HG02973 (cell line): ENCODE measurements around the gene TESMIN.

Source experiments
- ATAC-seq: cut with Tn5 transposase; IDR thresholded peaks from one replicate; pipeline ENCODE4 v1.9.1; 2021; ENCODE audit warnings: moderate library complexity; ENCODE audit not compliant: unreplicated experiment

The TESMIN gene

DNA sequence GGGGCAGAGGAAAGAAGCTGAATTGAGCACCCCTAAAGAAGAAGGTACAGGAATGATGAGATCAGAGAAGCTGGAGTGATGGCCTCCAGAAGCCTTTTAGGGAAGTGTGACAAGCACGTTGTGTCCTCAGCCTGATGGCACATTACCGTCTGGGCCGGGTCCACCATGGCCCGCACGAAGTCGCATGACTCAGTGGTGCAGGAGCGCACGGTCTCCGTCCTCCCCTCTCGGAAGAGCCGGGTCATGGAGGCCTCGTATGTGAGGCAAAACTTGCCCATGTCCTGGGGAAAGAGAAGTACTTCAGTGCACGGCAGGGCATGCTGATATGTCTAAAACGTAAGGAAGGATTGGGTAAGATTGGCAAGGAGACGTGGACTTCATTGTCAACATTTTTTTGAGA, 11.2 kb upstream of the TESMIN start:
- no peak for ATAC-seq

DNA sequence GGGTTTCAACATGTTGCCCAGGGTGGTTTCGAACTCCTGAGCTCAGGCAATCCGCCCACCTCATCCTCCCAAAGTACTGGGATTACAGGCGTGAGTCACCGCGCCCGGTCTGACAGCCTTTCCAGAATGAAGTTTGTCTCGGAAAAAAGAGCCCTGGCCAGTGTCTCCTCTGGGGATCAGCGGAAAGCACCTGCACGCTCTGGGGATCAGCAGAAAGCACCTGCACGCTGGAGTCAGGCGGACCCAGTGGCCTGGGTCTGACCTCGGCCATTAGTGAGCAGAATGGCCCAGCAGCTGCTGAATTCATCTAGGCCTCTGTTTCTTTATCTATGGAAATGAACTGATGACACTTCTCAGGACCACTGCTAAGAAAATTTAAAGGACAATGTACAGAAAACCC, 10.5 kb upstream of the TESMIN start:
- no peak for ATAC-seq

DNA sequence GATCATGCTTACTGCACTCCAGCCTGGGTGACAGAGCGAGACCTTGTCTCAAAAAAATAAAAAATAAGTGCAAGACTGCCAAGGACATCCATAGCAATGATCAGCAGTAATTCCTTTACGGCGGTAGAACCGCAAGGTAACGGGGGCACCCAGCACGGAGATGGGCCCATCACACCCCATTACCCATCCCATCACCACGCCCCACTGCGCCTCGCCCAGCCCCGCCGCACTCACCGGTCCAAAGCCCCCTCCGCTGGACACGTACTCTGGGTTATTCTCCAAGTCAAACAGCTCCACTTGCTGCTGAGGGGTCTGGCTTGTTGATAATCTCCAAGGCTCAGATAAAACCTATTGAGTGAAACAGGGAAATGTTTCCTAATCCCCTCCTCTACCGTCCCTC, 8.7 kb upstream of the TESMIN start:
- no peak for ATAC-seq

DNA sequence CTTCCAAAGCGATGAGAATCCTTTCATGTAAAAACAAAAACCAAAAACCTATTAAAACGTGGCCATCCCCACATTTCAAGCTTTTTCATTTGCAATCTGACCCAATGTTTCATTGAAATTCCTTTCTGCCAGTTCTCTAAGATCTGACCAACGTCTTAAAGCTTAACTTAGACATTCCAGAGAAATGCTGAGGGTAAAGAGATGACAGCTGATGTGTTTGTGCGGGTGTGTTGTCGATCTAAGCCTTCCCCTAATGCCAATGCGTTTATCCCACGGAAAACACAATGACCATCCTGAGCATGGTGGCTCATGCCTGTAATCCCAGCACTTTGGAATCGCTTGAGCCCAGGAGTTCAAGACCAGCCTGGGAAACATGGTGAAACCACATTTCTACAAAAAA, 6.4 kb upstream of the TESMIN start:
- no peak for ATAC-seq

DNA sequence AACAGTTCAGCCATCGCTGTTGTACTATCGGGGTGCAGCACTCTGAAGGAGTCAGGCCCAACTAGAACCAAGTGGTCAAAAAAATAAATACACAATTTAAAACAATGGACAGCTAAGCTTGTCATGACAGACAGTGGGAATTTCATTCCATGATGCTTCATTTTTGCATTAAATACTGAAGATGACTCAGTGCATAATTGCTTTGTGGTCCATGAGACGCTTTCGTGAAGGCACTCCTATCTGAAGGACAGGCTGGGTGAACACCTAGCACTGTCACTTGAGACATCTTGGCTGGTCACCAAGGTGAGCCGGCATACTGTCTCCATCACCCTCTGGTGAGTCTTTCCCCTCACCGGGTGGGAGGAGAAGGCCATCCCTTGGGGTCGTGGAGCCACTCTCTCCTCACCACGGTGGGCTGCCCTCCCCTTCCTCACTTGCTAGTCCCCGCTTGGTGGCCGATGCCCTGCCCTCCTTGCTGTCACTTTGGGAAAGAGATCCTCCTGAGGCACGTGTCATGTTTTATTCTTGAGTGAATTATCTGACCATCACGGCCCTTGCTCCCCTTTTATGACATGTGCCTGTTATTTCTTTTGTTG, 4.9 kb upstream of the TESMIN start:
- ATAC-seq: no peak

DNA sequence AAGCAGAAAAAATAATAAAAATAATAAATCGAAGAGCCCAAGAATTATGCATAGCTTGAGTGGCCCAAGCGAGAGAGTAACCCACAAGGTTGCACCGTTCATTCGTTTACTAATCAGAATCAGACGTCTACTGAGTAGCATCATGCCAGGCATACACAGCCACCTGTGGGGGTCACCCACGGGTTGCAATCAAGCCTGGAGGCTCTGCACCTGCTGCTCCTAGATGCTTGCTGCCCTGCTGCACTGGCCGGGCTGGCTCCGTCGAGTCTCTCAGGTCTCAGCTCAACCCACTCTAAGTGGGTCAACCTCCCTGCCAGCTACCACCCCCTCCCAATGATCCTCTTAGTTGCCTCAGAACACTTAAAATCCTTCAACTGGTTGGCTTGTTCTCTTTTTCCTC, 2.0 kb upstream of the TESMIN start:
- no peak for ATAC-seq

DNA sequence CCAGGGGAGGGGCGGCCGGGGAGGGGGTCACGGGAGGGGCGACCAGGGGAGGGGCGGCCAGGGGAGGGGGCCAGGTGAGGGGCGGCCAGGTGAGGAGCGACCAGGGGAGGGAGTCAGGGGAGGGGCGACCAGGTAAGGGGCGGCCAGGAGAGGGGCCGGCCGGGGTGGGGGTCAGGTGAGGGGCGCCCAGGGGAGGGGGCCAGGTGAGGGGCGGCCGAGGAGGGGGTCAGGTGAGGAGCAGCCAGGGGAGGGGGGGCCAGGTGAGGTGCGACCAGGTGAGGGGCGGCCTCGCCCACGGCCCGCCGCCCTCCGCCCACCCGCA, 355 bp downstream of the TESMIN start:
- no peak for ATAC-seq

DNA sequence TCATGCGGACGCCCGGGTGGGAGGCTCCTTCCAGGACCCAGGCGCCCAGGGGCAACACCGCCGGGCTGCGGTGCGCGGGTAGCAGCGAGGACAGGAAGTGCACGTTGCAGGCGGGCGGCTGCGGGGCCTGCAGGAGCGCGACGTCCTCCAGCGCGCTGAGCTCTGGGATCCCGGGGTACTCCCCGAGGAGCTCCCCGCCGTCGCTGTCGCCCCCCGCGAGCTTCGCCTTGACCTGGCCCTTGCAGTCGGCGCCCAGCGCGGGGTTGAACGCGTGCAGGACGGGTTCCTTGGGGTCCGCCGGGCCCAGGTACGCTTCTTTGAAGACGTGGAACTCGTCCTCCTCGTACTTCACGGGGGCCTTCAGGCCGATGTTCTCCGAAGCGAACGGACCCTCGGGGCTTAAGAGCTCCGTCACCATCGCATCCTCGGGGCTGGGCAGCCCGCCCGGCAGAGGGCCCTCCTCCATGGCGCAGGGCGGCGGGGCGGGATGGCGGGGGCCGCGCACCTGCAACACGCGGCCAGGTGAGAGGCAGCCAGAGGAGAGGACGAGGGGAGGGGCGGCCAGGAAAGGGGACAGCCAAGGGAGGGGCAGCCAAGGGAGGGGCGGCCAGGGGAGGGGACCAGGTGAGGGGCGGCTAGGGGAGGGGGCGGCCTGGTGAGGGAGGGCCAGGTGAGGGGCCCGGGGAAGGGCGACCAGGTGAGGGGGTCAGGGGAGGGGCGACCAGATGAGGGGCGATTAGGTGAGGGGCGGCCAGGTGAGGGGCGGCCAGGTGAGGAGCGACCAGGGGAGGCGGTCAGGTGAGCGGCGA, 921 bp downstream of the TESMIN start:
- no peak for ATAC-seq

DNA sequence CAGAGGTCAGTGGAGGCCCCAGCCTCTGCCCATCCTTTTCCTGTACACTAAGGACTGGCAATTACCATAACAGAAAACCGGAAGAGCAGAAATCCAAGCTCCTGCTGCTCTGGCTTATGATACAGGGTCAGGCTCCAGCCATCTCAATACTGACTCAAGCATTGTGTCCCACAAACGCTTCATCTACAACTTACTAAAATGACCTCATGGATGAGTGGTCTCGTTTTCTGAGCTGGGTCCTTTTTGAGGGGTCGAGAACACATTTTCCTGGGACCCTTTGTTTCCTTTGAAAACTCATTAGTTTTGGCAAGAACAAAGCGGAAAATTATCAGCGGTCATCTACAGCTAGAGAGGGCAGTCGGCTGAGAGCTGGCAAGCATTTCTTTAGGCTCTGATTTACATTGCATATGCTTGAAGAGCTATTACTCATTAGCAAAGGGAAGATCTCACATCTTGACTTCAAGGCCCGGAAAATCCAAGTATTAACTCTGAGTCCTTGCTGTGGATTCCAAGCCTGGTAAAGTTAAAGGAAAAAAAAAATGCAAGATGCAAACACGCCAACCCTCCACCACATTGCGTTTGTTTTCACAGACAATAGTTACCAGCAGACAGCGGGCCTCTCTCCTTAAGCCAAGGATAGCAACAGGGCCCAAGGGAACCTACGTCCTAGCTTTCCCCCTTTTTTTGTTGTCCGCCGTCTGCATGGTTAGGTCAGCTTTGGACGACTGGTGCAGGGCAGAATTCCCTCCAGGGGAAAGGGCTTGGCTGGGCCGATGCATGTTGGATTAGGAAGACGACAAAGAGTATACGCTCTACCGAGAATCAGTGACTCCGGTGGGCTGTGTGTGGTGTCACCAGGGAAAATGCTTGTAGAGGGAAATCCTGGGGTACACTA, 1.8 kb downstream of the TESMIN start:
- ATAC-seq: no peak

DNA sequence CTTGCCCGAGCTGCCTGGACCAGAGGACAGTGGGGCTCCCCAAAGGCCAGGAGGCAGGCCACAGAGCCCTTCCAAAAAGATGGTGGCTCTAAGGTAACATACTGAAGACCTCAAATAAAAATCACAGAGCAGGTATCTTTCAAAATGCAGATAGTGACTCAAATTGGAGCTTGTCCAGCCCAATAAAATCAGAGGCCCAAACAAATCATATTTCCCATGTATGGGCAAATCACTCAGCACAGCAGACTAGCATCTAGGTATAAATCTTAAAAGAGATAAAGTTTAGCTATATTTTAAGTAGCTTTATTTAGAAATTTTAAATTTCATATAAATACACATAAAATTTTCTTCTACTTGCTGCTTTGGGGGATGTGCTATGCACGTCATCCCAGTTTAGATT, 3.3 kb downstream of the TESMIN start:
- ATAC-seq: no peak

DNA sequence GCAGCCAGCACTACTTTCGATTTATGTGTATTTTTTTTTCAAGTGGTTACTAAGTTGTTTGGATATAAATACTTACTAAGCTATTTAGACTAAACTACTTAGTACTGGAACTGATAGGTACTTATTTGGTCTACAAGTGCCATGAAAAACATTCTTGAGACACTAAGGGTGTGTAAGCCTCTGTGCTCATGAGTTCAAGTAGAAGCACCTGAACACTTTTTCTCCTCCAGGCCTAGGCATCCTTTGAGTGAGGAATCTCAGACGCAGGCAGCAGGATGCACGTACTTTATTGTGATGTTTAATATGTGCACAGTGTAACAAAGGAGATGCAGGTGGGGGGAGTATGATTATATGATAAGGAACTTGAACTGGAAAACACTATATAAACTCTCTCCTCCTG, 7.8 kb downstream of the TESMIN start:
- no peak for ATAC-seq

DNA sequence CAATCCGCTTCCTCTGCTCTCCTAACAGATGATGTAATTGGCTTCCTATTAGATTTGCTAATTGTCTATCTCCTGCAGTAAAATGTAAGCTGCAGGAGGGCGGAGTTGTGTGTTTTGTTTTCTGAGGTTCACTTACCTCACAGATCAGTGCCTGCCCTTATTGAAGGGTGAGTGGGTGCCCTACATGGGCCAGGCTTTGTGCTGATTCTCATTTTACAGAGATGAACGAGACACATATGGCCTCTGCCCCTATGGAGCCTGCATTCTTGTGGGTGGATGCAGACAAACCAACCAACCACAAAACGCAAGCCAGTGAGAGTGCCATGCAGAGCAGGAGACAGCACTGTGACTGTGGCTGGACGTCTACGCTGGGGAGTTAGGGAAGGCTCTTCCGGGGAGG, 9.9 kb downstream of the TESMIN start:
- no peak for ATAC-seq

DNA sequence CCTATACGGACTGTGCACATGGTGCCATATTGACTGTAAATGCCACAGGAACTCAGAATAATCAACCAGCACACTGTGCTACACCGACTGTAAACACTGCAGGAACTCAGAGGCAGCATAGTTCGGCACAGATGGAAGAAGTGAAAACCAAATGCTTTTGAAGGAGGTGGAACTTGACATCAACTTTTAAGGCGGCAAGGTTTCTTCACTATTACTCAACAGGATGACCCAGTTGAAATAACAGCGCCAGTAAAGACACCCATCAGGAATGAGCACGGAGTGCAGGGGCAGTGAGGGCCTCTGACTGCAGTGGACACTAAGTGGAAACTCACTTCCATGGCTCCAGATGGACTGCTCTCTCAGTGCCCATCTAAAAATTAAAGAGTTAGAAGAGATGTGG, 15.7 kb downstream of the TESMIN start:
- no peak for ATAC-seq

DNA sequence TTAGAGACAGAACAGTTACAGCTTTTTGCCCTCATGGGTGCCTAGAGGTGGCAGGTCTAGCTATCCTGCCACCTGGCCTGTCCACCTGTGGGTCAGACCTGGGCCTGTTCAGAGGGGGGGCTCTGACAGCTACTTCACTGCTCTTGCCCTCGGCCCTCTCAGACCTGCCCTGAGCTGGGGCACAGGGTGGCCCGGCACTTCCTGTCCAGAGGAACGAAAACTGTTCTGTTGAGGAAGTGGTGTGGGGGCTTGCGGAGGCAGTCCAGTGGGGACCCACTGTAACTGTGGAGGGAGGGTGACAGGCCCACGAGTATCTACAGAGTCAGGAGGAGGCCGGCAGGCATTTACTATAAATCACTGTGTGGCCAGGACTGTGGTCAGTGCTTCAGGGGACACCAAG, 16.2 kb downstream of the TESMIN start:
- ATAC-seq: no peak

DNA sequence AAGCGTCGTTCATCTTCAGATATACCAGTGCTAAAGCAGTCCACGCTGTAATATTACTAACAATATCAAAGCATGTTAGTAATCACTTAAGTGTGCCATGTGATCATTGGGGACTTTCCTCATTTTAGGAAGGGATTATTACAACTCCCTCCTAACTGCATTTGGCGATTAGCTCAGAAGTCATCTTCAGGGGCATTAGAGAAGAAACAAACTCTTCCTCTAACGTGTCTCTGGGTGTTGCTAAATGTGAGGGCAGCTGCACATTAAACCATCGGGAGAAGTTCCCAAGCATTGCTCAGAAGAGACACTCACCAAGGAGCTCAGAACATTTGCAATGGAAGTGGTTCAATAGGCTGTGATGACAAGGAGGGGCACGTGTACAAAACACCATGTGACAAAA, 17.2 kb downstream of the TESMIN start:
- no peak for ATAC-seq

DNA sequence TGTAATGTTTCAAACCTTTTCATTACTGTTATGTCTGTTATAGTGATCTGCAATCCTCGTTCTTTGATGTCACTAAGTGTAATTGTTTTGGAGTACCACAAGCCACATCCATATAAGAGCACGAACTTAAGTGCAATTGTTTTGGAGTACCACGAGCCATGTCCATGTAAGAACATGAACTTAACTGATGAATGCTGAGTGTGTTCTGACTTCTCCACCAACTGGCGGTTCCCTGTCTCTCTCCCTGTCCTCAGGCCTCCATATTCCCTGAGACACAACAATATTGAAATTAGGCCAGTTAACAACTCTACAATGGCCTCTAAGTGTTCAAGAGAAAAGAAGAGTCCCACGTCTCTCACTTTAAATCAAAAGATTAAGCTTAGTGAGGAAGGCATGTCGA, 23.5 kb downstream of the TESMIN start:
- no peak for ATAC-seq

DNA sequence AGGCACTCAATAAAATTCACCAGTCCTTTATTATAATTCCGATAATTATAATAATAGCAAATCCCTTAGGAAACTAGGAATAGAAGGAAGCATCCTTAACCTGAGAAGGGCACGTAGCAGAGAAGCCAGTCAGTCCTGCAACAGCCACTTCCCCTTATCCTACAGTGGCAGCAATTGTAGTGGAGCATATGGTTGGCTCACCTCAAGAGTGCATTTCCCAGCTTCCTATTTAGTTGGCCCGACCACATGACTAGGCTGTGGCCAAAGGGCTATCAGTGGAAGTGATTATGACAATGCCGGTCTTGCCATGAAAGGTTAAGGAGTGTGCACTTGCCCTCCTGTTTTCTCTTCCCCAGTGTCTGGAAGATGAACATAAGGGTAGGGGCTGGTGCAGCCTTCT, 27.0 kb downstream of the TESMIN start:
- no peak for ATAC-seq

DNA sequence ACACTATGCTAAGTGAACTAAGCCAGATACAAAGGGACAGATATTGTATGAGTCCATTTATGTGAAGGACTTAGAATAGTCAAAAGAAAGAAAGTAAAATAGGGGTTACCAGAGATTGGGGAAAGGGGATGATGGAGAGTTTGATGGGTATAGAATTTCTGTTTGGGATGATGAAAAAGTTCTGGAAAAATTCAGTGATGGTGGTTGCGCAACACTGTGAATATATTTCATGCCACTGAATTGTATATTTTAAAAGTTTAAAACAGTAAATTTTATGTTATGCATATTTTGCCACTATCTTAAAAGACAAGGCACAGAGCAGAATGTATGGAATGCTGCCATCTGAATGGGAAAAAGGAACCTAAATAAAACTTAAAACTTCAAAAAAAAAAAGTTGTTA, 29.2 kb downstream of the TESMIN start:
- no peak for ATAC-seq

DNA sequence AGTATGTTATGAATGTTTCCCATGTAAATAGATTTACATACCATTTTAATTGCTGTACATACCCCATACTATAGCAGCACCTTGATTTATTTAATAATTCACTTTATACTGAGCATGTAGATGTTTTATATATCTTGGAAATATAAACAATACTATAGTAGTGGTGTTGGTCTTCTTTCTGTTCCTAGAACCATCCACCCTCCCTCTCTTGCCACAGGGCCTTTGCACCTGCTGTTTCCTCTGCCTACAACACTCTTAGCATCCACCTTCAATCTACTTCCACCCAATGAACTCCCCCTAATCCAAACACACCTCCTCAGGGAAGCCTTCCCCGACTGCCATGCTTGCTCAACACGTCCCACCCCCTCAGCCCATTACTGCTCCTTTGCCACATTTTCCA, 30.2 kb downstream of the TESMIN start:
- no peak for ATAC-seq

DNA sequence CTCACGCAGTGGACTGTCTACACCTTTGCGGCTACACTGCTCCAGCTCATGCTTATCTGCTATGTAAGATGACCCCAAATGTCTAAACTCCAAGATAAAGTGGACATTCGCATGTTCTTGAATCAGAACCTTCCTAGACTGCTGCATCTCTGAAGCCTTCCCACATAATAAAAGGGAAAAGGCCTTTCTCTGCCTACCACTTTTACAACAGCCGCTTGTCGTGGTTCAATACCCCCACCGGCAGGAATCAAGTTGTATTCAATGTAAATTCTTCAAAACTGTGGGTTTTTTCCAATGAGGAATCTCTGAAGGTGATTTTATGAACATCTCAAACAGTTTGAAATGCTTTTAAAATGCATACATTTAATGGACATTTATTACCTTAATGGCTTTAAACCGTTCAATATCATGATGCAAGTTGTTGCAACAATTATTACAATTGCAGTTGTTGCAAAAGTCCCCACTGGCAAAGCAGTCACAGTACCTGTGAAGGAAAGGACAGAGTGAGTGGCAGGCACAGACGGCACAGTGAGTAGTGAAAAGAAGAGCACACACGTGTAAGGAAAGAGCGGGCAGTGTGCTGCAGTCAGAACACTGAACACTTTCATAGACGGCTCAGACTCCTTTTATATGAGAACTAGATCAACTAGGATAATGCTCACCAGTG, 35.7 kb downstream of the TESMIN start:
- ATAC-seq: no peak

DNA sequence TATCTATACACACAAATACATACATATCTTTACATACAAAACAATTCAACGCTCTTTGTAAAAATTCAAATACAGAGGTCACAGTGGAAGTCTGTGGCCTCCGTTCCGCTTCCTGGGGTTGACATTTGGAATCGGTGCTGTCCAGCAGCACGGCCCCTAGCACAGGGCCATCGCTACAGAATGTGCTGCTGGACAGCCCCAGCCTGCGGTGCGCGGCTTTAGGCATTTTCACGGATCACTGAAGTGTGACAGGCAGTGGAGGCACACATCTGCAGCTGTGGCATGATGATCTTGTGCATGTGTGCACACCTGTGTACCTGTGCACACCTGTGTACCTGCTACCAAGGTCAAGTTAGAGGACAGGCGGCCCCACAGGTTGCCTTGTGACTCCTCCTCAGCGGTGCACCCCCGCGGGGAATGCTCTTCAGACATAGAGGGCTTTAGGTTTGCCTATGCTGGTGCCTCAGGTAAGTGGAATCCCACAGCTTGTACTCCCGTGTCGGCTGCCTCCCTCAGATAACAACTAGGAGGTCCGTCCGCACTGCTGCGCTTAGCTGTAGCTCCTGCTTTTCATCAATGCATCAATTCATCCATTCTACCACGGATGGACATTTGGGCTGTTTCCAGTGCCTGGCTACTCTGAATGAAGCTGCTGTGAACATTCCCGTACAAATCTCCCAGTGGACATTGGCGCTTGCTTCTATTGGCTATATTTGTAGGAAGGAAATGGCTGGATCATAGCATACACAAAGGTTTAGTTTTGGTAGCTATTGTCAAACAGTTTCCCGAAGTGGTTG, 37.1 kb downstream of the TESMIN start:
- ATAC-seq: no peak
